Measurements from ENCODE around the gene ANKS1A. TPM values are rescaled to one million over a fixed set of nuclear protein-coding genes. Genes with fewer than 3 reads are reported as not detected.

The ANKS1A gene
- polyA plus RNA-seq, 1 of the 3 experiments (the other 2 are of a cell fraction), result 7.6 TPM

GRCh38 chr6:34949636-34950035 is 60.6 kb downstream of the ANKS1A start:
- H3K79me2 ChIP-seq (ENCODE audit: insufficient read depth), result peaks cover 10% of the 10 kb centered on the region; the same call in 1 of the 2 replicates
- no peaks in the 10 kb centered on the region; the same call in 1 of the 2 replicates for H4K20me1 ChIP-seq (ENCODE audit: insufficient read depth)
- no peak overlapping the region for H3K4me3 ChIP-seq (ENCODE audit: low read depth in 2 of 2, low read length in 1 of 2)
- H3K9me2 ChIP-seq, result no peaks in the 10 kb centered on the region
- no peak overlapping the region for H3K27ac ChIP-seq (ENCODE audit: low read depth in 2 of 2, low read length in 1 of 2)
- CTCF ChIA-PET, result interaction anchor here (0.9 to 2.2 kb wide), 3 partner anchors 30 to 190 kb away, joined by 3 to 6 read pairs (median 3); no protein-coding TSS in a partner anchor
- peaks cover 0 to 6% of the 10 kb centered on the region in 2 experiments; a peak in 1 of 4 replicates for H3K4me1 ChIP-seq (ENCODE audit: control insufficient read depth in 1 of 2, insufficient read depth in 2 of 2, low read depth in 1 of 2, low read length in 1 of 2)
- POLR2A ChIA-PET, result no interaction called here
- DNase-seq, result no peak
- WGBS (ENCODE audit: low lambda C conversion rate), result 95% methylated on average over 3 of the region's 3 CpGs
- H3K4me2 ChIP-seq, result no peak overlapping the region
- no peaks in the 10 kb centered on the region for H3F3A ChIP-seq (replicated peaks; ENCODE audit: insufficient read depth)
- no peak for TF ChIP-seq TAF1 (IDR thresholded peaks at IDR 0.05; ENCODE audit: borderline replicate concordance, low read depth, low read length)
- TF ChIP-seq CTCF (IDR thresholded peaks at IDR 0.05), result no peak
- no peak for TF ChIP-seq IRF3 (IDR thresholded peaks at IDR 0.05; ENCODE audit: low read depth, low read length)
- no peak for TF ChIP-seq SIN3A (IDR thresholded peaks at IDR 0.05; ENCODE audit: borderline replicate concordance, low read depth, low read length)
- H2AFZ ChIP-seq (ENCODE audit: low read depth), result no peak overlapping the region
- H3K36me3 ChIP-seq (replicated peaks in 1 of 2; ENCODE audit: control insufficient read depth in 1 of 2, insufficient read depth in 2 of 2, low read length in 1 of 2), result peaks cover 0 to 2% of the 10 kb centered on the region in 2 experiments
- no peaks in the 10 kb centered on the region for H3K9me3 ChIP-seq
- H3K27me3 ChIP-seq (ENCODE audit: insufficient read depth), result no peaks in the 10 kb centered on the region
- no peak overlapping the region for H3K9ac ChIP-seq

GRCh38 chr6:34950849-34951248 is 61.8 kb downstream of the ANKS1A start:
- H3K79me2 ChIP-seq (ENCODE audit: insufficient read depth), result peaks cover 11% of the 10 kb centered on the region; the same call in 1 of the 2 replicates
- no peaks in the 10 kb centered on the region; the same call in 1 of the 2 replicates for H4K20me1 ChIP-seq (ENCODE audit: insufficient read depth)
- no peak overlapping the region for H3K27ac ChIP-seq (ENCODE audit: low read depth in 2 of 2, low read length in 1 of 2)

More at GRCh38 chr6:34950849-34951248, 61.8 kb downstream of the ANKS1A start:
- 96% methylated on average over 5 of the region's 5 CpGs for WGBS (ENCODE audit: low lambda C conversion rate)
- CTCF ChIA-PET, result no interaction called here
- DNase-seq, result no peak
- Histone ChIP-seq H3K9me3 (no peaks in the 10 kb centered on the region), H3K36me3 (replicated peaks in 1 of 2; ENCODE audit: control insufficient read depth in 1 of 2, insufficient read depth in 2 of 2, low read length in 1 of 2) (no peaks in the 10 kb centered on the region), H3K4me1 (ENCODE audit: control insufficient read depth in 1 of 2, insufficient read depth in 2 of 2, low read depth in 1 of 2, low read length in 1 of 2) (peaks cover 0 to 6% of the 10 kb centered on the region in 2 experiments; a peak in 1 of 4 replicates), H3K4me3 (ENCODE audit: low read depth in 2 of 2, low read length in 1 of 2) (no peak overlapping the region), H3K27me3 (ENCODE audit: insufficient read depth) (no peaks in the 10 kb centered on the region), H2AFZ (ENCODE audit: low read depth) (no peak overlapping the region), H3F3A (replicated peaks; ENCODE audit: insufficient read depth) (no peaks in the 10 kb centered on the region), H3K4me2 (no peak overlapping the region), H3K9ac (no peak overlapping the region), H3K9me2 (no peaks in the 10 kb centered on the region)
- TF ChIP-seq NFIC (IDR thresholded peaks at IDR 0.05; ENCODE audit: borderline replicate concordance) (no peak), CTCF (IDR thresholded peaks at IDR 0.05) (no peak), MAX (IDR thresholded peaks at IDR 0.05; ENCODE audit: low read depth) (no peak), REST (IDR thresholded peaks at IDR 0.05; ENCODE audit: low read depth, low read length) (no peak), TCF12 (IDR thresholded peaks at IDR 0.05) (no peak), FOXM1 (IDR thresholded peaks at IDR 0.05; ENCODE audit: low read depth) (no peak), NRF1 (IDR thresholded peaks at IDR 0.05; ENCODE audit: low read depth, low read length) (no peak), TAF1 (IDR thresholded peaks at IDR 0.05; ENCODE audit: borderline replicate concordance, low read depth, low read length) (no peak)
- POLR2A ChIA-PET, result no interaction called here
